Osteoblast (primary cell): ENCODE results near the gene KCNH3. TPM values are rescaled to one million over a fixed set of nuclear protein-coding genes. Genes with fewer than 3 reads are reported as not detected.

ENCODE experiments used
- DNase-seq: peaks from one replicate; pipeline ENCODE4 v3.0.0; 2011; ENCODE audit warnings: low spot score, mixed read lengths; ENCODE audit not compliant: insufficient read length; ENCODE audit errors: missing footprints
- H2AFZ ChIP-seq: 2 replicates; pipeline ENCODE4 v1.6.0; 2011; ENCODE audit warnings: mild to moderate bottlenecking, low read length
- H3K27ac ChIP-seq: 2 replicates; pipeline ENCODE4 v1.5.1; 2011; ENCODE audit warnings: mild to moderate bottlenecking, low read depth, low read length, moderate library complexity
- H3K27me3 ChIP-seq: 2 replicates; pipeline ENCODE4 v1.6.0; 2012; ENCODE audit warnings: mild to moderate bottlenecking, control low read depth, inconsistent platforms, low read length, moderate library complexity; ENCODE audit not compliant: insufficient read depth
- H3K36me3 ChIP-seq: 2 replicates; pipeline ENCODE4 v1.5.1; 2011; ENCODE audit warnings: mild to moderate bottlenecking, low read length, control low read depth, moderate library complexity; ENCODE audit not compliant: insufficient read depth
- H3K4me1 ChIP-seq: 2 replicates; pipeline ENCODE4 v1.5.1; 2011; ENCODE audit warnings: mild to moderate bottlenecking, low read length, control low read depth, moderate library complexity; ENCODE audit not compliant: insufficient read depth
- H3K4me2 ChIP-seq: 2 replicates; pipeline ENCODE4 v1.6.0; 2011; ENCODE audit warnings: mild to moderate bottlenecking, low read length; ENCODE audit not compliant: insufficient read depth
- H3K4me3 ChIP-seq: fragments of 200-600 bp; sonication (generic); 3 replicates; pipeline ENCODE4 v1.5.1; 2012; ENCODE audit warnings: mild to moderate bottlenecking, low read length, inconsistent platforms; ENCODE audit not compliant: insufficient read depth
- H3K79me2 ChIP-seq: 2 replicates; pipeline ENCODE4 v1.6.0; 2012; ENCODE audit warnings: mild to moderate bottlenecking, low read length, control low read depth, inconsistent platforms; ENCODE audit not compliant: insufficient read depth
- H3K9me3 ChIP-seq: 2 replicates; pipeline ENCODE4 v1.5.1; 2011; ENCODE audit warnings: low read depth, low read length, control low read depth
- H4K20me1 ChIP-seq: 2 replicates; pipeline ENCODE4 v1.6.0; 2012; ENCODE audit warnings: mild to moderate bottlenecking, low read length, control low read depth; ENCODE audit not compliant: insufficient read depth
- CTCF ChIP-seq: IDR thresholded peaks from 2 replicates; pipeline ENCODE4 v1.5.1; 2011; ENCODE audit warnings: mild to moderate bottlenecking, low read depth, low read length, moderate library complexity; ENCODE audit errors: extremely low read depth
- total RNA-seq: library from RNA; depleted of rRNA; stranded (reverse); fragments of >200 nt; gene quantifications from 2 replicates; pipeline ENCODE4 v1.2.3, GENCODE V29; 2012

The KCNH3 gene
- total RNA-seq, 1 donor, result not detected

GRCh38 chr12:49511410-49511809, 27.4 kb upstream of the KCNH3 start:
- no peak for DNase-seq
- peaks cover 22% of the 10 kb centered on the region for H3K4me1 ChIP-seq

GRCh38 chr12:49512546-49512945, 26.3 kb upstream of the KCNH3 start:
- no peaks in the 10 kb centered on the region for H4K20me1 ChIP-seq
- no peaks in the 10 kb centered on the region for H3K79me2 ChIP-seq
- H3K4me1 ChIP-seq, result peaks cover 12% of the 10 kb centered on the region
- TF ChIP-seq CTCF, result no peak
- no peaks in the 10 kb centered on the region for H3K9me3 ChIP-seq
- no peak overlapping the region for H3K27ac ChIP-seq
- H3K4me2 ChIP-seq, result no peak overlapping the region
- no peaks in the 10 kb centered on the region for H3K27me3 ChIP-seq
- H2AFZ ChIP-seq, result no peak overlapping the region
- no peak overlapping the region for H3K4me3 ChIP-seq
- no peaks in the 10 kb centered on the region for H3K36me3 ChIP-seq
- DNase-seq, result no peak

More at GRCh38 chr12:49511410-49511809, 27.4 kb upstream of the KCNH3 start:
- TF ChIP-seq CTCF, result no peak
- Histone ChIP-seq H3K27me3 (no peaks in the 10 kb centered on the region), H3K79me2 (no peaks in the 10 kb centered on the region), H3K9me3 (no peaks in the 10 kb centered on the region), H3K4me2 (no peak overlapping the region), H3K27ac (no peak overlapping the region), H4K20me1 (no peaks in the 10 kb centered on the region), H3K36me3 (peaks cover 3% of the 10 kb centered on the region), H2AFZ (no peak overlapping the region), H3K4me3 (no peak overlapping the region)

GRCh38 chr12:49515266-49515665, 23.6 kb upstream of the KCNH3 start:
- H3K27me3 ChIP-seq, result no peaks in the 10 kb centered on the region
- no peaks in the 10 kb centered on the region for H4K20me1 ChIP-seq
- H3K4me1 ChIP-seq, result peaks cover 16% of the 10 kb centered on the region
- no peaks in the 10 kb centered on the region for H3K79me2 ChIP-seq
- H2AFZ ChIP-seq, result no peak overlapping the region
- TF ChIP-seq CTCF, result no peak
- peak overlapping the region; percentile 25 for H3K4me2 ChIP-seq
- H3K27ac ChIP-seq, result no peak overlapping the region
- peak; percentile 62 for DNase-seq
- H3K4me3 ChIP-seq, result no peak overlapping the region
- H3K36me3 ChIP-seq, result no peaks in the 10 kb centered on the region
- H3K9me3 ChIP-seq, result no peaks in the 10 kb centered on the region

- Histone ChIP-seq H3K27me3 (no peaks in the 10 kb centered on the region), H3K4me2 (no peak overlapping the region), H4K20me1 (no peaks in the 10 kb centered on the region), H3K27ac (no peak overlapping the region), H2AFZ (no peak overlapping the region), H3K4me1 (peaks cover 16% of the 10 kb centered on the region), H3K36me3 (peaks cover 10% of the 10 kb centered on the region), H3K4me3 (no peak overlapping the region), H3K79me2 (no peaks in the 10 kb centered on the region), H3K9me3 (no peaks in the 10 kb centered on the region)
- peak; percentile 72 for DNase-seq
- no peak for TF ChIP-seq CTCF
Measured at GRCh38 chr12:49518914-49519573, 19.8 kb upstream of the KCNH3 start.
